SKM-1 treated with dmso at 0.1 percent for 144 hours (cell line): ENCODE measurements around the gene FRMPD4.

Experiments
- DNase-seq: peaks from one replicate; lab custom pipeline; 2025; ENCODE audit not compliant: unreplicated experiment; lab: John Stamatoyannopoulos, UW

Gene FRMPD4

DNA sequence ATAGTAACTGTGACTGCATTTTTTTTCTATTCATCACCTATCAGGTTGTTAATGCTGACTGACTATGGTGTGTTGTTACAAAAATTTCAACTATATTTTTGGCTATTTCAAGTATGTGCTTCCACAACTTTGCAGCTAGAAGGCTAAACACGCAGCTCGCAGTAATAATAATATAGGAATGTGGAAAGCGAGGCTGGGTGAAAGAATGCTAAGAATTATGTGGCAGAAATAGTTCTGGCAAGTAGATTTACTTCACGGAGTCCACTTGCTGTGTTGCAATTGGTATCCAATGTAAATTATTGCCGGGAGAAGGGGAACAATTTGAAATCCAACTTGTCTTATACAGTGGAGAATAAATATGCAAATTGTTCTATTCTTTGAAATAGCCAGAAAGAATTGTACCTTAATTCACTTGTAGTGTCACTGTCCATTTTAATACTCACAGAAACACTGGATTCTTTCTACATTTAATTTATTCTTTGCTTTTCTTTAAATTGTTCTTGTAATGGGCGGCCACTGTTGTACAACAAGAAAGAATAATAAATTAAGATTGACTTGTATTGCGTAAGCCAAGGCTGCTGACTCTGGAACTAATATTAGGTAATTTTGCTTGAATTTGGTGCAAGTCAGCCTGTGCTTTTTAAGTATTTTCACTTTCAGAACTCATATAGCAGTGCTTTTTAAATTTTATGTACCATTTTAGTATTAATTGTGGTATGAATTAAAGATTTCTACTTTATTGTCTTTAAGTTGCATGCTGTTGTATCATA, 154.9 kb downstream of the FRMPD4 start:
- DNase-seq = no peak

DNA sequence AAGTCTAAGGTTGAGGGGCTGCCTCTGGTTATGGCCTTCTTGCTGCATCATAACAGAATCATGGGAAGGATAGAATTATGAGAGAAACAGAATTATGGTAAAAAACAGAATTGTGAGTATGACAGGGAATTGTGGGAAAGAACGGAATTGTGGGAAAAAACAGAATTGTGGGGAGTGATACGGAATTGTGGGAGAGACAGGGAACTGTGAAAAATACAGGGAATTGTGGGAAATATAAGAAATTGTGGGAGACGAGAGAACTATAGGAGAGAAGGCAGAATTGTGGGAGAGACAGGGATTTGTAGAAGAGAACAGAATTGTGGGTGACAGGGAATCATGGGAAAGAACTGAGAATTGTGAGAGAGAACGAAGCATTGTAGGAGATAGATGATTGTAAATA, 159.1 kb downstream of the FRMPD4 start:
- no peak for DNase-seq

DNA sequence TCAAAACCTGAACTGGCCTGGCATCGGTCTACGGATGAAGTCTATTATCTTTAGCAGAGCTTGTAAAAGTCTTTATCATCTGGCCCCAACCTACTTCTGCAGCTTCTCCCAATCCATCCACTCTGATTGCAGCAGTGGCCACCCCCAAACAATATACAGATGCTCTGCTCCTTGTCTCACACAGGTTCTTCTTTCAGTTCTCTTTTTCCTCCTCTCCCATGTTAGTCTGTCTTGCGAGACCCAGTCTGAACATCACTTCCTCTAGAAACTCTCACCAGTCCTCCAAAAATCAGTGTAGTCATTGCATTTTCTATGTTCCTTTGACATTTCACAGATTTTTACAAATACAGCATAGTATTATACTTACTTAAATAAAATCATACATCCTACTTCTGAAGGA, 163.0 kb downstream of the FRMPD4 start:
- no peak for DNase-seq

DNA sequence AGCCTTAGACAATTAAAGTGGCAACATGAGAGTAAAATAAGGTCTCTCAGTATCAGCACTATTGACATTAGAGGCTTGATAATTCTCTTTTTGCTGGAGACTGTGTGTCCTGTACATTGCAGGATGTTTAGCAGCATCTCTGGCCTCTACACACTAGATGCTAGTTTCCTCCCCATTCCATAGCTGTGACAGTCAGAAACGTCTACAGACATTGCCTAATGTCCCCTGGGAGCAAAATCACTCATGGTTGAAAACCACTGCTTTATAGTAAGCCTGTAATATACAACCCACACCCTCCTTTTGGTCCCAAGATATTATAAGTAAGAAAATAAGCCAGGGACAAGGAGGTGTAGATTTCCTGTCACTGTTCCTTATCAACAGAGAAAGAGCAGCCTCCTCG, 166.0 kb downstream of the FRMPD4 start:
- DNase-seq = no peak

DNA sequence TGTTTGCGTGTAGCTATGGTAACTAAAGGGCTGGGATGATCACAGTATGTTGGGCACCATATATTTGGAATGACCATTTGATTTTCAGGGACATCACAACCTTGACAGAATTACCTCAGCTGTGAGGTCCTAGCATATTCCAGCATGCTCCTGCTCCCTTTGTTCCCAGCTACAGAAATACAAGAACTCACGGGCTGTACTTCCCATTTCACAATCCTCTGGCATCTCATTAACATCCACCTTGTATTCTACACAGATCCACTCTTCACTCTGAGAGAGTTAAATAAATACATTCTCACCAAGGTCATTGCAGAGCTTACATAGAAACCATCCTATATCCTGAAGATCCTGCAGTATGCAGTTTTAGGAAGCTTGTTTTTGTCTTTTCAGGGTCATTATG, 169.7 kb downstream of the FRMPD4 start:
- no peak for DNase-seq

DNA sequence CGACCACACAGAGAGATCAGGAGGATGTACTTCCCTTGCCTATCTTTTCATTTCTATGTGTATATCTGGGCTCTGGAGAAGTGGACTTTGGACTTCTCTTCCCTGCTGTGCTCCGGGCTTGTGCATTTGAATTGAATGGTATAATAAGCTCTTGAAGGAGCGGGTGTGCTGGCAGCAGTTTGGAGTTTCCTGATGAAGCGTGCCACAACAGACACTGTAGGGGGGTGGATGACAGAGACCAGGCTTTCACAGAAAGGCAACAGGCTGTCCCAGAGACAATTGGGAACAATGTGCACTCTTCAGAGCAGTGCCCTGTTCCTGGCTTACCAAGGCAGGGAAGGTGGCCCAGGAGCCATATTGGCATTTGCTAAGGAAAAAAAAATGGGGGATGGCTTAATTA, 170.1 kb downstream of the FRMPD4 start:
- DNase-seq = no peak

DNA sequence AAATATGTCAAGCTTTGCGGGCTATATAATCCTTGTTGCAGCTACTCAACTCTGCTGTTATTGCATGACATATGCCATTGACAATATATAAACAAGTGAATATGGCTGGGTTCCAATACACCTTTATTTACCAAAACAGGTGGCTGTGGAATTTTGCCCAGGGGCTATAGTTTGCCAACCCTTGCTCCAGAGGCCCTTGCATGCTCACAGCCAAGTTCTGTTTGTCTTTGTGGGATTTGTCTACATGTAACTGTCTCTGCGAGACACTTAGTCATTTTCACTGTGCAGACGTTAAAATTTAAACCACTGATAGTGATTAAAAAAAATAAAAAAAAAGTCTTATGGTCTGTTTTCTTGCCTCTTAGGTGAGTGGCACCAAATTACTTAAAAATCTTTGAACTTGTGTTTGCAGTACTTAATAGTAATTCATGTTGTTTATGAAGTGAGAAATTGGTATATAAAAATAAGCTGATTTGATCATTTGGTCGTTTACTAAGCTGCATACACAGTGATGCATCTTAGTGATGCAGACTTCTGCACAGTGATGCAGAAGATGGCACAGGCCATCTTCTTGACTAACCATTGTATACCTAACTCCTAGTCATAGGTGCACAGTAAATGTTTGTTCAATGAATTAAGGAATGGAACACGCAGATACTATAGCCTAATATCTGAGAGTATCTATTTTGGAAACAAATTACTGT, 170.9 kb downstream of the FRMPD4 start:
- DNase-seq = no peak

DNA sequence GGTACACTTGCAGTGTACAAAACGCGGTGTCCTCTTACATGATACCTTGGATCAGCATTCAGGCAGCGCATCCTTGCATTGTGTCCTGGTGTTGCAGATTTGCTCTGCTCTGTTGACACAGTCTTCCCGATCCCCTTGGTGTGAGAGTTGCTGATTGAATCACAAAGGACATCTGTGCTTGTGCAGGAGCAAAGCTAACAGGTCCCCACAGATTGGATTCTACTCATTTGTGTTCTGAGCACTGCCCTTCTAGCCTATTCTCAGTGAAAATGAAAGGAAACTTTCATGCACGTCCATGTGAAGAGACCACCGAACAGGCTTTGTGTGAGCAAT, 171.4 kb downstream of the FRMPD4 start:
- no peak for DNase-seq

DNA sequence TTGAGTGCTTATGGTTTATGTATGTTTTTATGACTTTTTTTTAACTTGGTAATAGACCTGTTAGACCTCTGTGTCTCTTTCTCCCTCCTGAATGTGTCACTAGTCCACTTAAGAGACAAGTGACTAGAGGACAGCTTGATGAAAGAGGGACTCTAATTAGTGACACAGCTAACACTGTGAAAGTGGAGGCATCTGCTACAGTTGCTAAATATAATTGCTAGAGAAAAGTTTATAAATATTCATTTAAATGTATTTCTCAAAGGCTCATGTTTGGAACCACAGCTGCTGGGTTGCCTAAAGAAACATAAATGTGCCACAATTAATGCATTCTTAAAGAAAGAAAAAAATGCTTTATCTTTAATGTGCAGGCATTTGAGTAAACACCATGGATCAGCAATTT, 176.4 kb downstream of the FRMPD4 start:
- no peak for DNase-seq

DNA sequence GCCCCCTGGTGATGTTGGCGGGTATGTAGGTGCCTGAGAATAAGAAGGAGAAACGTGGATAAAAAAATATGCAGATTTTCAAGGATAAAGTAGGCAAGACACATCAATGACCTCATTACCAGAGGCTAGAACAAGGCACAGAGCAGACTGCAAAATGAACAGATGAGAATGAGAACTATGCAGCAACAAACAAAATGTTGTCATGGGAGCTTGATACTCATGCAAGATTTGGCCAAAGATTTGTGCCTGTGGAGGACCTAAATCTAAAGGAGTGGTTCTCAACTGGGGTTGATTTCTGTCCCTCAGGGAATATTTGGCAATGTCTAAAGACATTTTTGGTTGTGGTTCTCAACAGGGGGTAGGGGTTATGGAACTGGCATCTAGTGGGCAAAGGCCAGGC, 177.3 kb downstream of the FRMPD4 start:
- DNase-seq = no peak

DNA sequence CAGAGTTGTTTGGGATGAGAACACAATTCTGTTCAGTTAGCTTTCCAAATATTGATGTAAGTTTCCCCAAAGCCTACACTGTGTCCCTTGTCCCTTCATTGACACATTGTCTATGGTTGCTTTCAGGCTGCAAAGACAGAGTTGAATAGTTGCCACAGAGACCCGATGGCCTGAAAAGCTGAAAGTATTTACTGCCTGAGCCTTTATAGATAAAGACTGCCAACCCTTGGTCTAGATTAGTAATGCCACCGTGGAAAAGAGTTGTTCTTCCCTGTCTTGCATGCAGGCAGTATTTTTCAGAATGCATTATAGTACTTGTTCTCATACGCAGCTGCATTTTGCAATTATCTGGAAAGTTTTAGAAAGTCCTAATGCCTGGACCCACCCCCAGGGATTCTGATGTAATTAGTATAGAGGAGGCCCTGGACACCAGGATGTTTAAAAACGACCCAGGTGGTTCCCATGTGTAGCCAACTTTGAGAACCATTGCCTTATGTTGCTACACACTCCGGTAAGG, 180.8 kb downstream of the FRMPD4 start:
- no peak for DNase-seq

DNA sequence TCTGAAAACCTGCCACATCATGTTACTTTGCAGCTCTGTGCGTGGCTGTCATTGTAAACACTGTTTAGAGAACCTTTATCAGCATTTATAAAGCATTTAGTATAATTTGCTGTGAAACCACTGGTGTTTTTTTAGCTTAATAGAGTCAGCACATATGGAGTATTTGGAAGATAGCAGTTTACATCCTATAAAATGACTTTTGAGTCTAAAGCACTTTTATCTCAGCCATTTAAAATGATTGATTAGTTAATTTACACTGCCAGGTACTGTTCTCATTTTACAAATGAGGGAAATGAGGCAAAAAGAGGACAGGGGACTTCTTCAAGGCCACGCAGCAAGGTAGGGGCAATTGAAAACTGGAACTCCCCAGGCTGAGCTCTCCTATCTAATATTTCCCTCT, 181.7 kb downstream of the FRMPD4 start:
- DNase-seq = no peak

DNA sequence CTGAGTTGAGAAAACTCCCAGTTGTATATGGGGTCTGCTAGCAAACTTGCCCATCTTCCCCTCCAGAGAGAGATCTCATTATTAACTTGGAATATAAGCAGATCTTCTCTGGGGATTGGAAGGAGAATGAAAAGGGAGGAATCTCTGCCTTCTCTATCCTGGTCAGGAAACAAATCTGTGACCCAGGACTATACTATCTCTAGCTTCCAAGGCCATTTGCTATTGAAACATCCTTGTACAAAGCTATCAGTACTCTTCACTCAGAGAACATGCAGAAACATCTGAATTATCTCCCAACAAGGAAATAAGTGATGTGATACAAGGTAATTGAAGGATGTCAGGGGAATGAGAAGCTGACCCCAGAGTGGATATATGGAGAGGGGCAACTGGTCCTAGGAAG, 183.8 kb downstream of the FRMPD4 start:
- DNase-seq = no peak

DNA sequence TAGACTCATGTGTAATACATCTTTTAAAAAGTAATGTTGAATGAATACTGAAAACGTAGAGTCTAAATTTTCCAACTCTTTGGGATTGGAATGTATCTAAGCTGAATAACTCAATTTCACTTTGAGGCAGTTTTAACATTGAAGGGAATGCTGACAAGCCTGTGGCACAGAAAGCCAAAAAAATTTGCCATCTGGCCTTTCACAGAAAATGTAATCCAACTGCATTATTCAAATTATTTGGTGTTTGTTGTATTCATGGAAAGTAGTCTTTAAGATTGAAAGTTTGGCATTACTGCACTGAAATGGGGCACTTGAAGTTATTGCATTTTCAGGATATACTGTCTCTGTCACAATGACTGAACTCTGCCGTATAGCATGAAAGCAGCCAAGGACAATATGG, 186.9 kb downstream of the FRMPD4 start:
- DNase-seq = no peak

DNA sequence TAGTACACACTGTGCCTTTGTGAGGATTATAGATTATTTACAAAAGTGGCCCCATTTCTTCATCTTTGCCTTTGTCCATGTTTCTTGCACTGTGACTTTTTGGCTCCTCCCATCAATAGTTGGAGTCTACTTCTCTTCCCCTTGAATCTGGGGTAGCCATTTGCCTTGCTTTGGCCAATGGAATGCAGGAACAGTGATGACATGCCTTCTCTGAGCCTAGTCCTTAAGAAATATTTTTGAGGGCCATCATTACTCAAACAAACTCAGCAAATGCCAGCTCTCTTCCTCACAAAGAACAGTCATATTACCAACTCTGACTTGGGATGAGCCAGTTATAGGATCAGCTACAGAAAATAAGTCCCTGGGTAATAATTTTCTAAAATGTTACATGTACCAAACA, 189.6 kb downstream of the FRMPD4 start:
- no peak for DNase-seq

DNA sequence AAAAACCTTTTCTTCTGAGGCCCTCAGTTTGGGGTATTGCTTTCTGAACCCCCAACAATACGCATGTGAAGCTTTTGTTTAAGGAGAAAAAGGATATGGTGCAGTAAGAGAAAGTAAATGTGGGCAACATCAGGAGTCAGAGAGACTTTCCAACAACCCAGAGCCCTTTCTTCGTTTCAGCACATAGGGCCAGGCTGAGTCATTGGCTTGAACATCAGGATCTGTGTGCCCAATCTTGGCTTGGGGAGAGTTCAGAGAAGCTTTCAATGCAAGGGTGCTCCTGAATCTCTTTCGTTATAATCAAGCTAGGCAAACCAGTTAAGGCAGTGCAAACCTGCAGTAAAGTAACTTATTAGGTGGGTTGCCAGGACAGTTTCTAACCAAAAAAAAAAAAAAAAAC, 191.2 kb downstream of the FRMPD4 start:
- DNase-seq = no peak

DNA sequence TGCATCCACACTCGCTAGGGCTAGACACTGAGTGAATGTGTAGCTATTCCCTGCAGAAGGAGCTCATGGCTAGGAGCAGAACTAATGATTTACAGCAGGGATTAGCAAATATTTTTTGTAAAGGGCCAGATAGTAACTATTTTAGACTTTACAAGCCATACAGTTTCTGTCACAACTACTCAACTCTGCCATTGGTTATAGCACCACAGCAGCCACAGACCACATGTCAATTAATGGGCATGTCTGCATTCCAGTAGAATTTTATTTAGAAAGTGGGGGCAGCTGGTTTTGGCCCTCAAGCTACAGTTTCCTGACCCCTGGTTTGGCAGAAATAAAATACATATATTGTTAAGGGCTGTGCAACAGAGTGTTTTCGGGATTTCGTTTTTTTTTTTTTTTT, 192.6 kb downstream of the FRMPD4 start:
- no peak for DNase-seq

DNA sequence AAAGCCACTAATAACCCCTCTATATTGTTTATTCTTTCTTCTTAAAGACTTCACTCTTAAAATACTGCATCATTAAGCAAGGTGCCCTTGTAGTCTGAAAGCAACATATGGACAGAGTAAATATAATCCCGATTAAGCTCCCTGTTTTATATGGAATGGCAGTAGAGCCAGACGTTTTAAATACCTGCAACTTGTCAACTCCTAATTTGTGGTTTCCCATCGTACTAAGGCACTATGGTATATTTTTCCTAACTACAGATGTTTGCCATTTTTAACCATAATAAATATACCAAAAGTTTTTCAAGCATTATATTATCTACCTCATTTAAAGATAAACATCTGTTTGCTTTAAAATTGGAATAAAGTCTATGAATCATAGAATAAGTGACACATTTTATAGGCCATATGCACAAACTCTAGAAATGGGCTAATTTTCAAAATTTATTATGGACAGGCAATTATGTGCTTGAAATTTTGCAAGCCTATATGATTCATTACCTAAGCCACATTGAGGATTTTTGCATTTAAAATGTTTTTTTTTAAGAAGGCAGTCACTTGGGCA, 194.6 kb downstream of the FRMPD4 start:
- no peak for DNase-seq

DNA sequence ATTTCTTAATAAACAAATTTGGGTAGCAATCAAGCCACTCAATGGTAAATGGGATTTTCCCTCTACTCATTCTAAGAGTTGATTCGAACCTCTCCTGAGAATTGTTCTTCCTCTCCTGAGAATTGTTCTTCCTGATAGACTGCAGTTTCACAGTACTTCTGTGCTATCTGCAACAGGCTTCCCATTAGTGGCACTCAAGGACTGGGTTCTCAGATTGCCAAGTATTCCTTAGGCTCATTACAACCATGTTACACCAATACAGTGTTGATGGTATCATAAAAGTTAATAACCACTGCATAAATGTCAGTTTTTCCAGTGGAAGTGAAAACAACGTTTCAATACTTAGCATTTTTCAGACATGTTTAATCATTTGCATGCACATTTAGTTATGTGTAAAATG, 201.6 kb downstream of the FRMPD4 start:
- DNase-seq = no peak

DNA sequence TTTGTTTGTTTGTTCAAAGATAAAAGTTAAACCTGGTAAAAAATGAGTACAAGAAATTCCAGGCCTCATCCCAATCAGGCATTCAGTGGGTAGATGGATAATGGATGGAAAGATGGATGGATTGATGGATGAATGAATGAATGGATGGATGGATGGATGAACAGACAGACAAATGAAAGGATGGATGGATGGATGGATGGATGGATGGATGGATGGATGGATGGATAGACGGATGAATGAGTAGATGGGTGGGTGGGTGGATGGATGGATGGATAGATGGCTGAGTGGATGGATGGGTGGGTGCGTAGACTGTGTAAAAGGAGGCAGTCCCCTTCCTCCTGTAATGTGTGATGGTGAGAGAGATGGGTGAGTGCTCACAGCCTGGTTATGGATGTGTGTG, 206.7 kb downstream of the FRMPD4 start:
- no peak for DNase-seq

DNA sequence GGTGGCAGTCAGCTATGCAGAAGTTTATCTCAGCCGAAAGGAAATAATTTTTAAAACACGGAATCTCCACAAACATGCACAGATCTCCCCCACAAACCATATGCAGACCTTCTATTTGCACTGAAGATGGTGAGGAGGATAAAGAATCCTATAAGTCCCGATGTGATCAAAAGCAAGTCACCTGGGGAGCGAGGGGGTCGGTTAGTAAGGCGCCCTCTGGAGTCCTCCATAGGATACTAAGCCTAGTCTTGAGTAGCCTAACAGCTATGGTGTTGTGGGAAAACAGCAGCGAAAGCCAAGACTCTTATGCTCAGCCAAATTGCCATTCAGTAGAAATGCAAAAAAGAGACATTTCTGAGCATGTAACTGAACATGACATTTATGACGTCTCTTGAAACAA, 210.9 kb downstream of the FRMPD4 start:
- no peak for DNase-seq

DNA sequence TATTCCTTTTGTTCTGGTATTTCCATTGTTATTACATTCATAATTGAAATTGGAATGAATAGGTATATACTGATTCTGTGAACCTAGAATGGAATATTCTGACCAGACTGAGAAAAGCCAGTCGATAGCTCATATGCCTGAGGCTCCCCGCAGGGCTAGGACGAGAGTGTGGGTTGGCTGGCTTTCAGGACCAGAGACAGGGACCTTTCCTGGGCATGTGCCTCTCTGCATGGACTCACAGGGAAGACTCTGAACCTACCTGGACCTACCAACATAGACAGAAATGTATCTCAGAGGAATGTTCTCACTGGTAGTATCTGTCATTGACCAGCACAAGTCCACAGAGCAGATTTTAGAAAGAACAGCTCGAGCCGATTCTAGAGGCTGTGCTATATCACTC, 214.6 kb downstream of the FRMPD4 start:
- no peak for DNase-seq
